ENCODE data around the gene LTO1.

LTO1 gene

GRCh38 chr11:69656536-69657455 is 18.4 kb downstream of the LTO1 start:
- DNase-seq: peak; percentile 46

- peak; percentile 50 for DNase-seq
Measured at GRCh38 chr11:69655479-69656428, 19.4 kb downstream of the LTO1 start.

- DNase-seq: peak; percentile 35
Measured at GRCh38 chr11:69654660-69655478, 20.3 kb downstream of the LTO1 start.

GRCh38 chr11:69654001-69654659 is 21.0 kb downstream of the LTO1 start:
- no peak for DNase-seq

GRCh38 chr11:69653406-69653960 is 21.7 kb downstream of the LTO1 start:
- no peak for DNase-seq

- peak; percentile 12 for DNase-seq
Measured at GRCh38 chr11:69652999-69653398, 22.2 kb downstream of the LTO1 start.

GRCh38 chr11:69651834-69652620 is 23.1 kb downstream of the LTO1 start:
- DNase-seq: peak; percentile 11

GRCh38 chr11:69650832-69651344 is 24.3 kb downstream of the LTO1 start:
- DNase-seq: no peak

GRCh38 chr11:69650081-69650831 is 24.9 kb downstream of the LTO1 start:
- no peak for DNase-seq

GRCh38 chr11:69649576-69649900 is 25.6 kb downstream of the LTO1 start:
- no peak for DNase-seq

GRCh38 chr11:69648679-69649575 is 26.2 kb downstream of the LTO1 start:
- DNase-seq: no peak

- DNase-seq: no peak
Measured at GRCh38 chr11:69647761-69648497, 27.2 kb downstream of the LTO1 start.

GRCh38 chr11:69647390-69647748 is 27.8 kb downstream of the LTO1 start:
- no peak for DNase-seq

GRCh38 chr11:69646493-69647389 is 28.4 kb downstream of the LTO1 start:
- DNase-seq: no peak

- DNase-seq: peak; percentile 21
Measured at GRCh38 chr11:69645801-69646492, 29.2 kb downstream of the LTO1 start.

GRCh38 chr11:69644962-69645675 is 30.0 kb downstream of the LTO1 start:
- DNase-seq: no peak

All from eye (tissue), 1 donor.